Suprapubic skin (tissue), 4 donors: ENCODE results near the gene ACKR3.

ENCODE experiments used
- CTCF ChIP-seq, 2 donors: fragments of 200-600 bp in 1 of 2; fragments of 450-650 bp in 1 of 2; sonication (generic) in 1 of 2; IDR thresholded peaks; one replicate each; pipeline ENCODE4 v1.5.1; 2016 to 2019; ENCODE audit warnings: antibody characterized with exemption in 2 of 2, mild to moderate bottlenecking in 1 of 2, moderate library complexity in 1 of 2
- EP300 ChIP-seq: sonication (generic); formaldehyde crosslinking; IDR thresholded peaks from one replicate; pipeline ENCODE4 v1.6.1; 2017; ENCODE audit warnings: antibody characterized with exemption
- POLR2A ChIP-seq, 2 donors: fragments of 450-650 bp; IDR thresholded peaks; one replicate each; pipeline ENCODE4 v1.6.1; 2017; ENCODE audit warnings: antibody characterized with exemption in 2 of 2, mild to moderate bottlenecking in 2 of 2, moderate library complexity in 2 of 2
- POLR2AphosphoS5 ChIP-seq, 3 donors: sonication (generic); formaldehyde crosslinking; IDR thresholded peaks; one replicate each; pipeline ENCODE4 v1.6.1; 2017; ENCODE audit warnings: antibody characterized with exemption in 3 of 3

DNA sequence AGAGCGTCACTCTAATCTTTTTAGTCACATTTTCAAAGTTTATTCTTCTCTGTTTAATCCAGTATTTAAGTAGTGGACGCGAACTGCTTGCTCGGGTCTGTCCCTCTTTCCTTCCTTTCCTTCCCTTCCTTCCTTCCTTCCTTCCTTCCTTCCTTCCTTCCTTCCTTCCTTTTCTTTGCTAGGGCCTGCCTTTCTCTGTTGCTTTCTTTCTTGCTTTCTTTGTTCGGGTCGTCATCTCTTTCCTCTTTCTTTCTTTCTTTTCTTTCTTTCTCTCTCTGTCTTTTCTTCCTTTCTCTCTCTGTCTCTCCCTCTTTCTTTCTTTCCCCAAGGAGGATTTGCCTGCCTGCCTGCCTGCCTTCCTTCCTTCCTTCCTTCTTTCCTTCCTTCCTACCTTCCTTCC, 3.0 kb upstream of the ACKR3 start:
- TF ChIP-seq CTCF (IDR thresholded peaks at IDR 0.05) (no peak), POLR2A (IDR thresholded peaks at IDR 0.05) (no peak), POLR2AphosphoS5 (IDR thresholded peaks at IDR 0.05) (no peak), EP300 (no peak)
